HG03025 (cell line): Measurements from ENCODE around the gene RMDN3.

Experiments used
- ATAC-seq: cut with Tn5 transposase; IDR thresholded peaks from one replicate; pipeline ENCODE4 v1.9.1; 2021; ENCODE audit warnings: mild to moderate bottlenecking, moderate library complexity; ENCODE audit not compliant: unreplicated experiment, low FRiP score

The RMDN3 gene, protein sequence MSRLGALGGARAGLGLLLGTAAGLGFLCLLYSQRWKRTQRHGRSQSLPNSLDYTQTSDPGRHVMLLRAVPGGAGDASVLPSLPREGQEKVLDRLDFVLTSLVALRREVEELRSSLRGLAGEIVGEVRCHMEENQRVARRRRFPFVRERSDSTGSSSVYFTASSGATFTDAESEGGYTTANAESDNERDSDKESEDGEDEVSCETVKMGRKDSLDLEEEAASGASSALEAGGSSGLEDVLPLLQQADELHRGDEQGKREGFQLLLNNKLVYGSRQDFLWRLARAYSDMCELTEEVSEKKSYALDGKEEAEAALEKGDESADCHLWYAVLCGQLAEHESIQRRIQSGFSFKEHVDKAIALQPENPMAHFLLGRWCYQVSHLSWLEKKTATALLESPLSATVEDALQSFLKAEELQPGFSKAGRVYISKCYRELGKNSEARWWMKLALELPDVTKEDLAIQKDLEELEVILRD

DNA sequence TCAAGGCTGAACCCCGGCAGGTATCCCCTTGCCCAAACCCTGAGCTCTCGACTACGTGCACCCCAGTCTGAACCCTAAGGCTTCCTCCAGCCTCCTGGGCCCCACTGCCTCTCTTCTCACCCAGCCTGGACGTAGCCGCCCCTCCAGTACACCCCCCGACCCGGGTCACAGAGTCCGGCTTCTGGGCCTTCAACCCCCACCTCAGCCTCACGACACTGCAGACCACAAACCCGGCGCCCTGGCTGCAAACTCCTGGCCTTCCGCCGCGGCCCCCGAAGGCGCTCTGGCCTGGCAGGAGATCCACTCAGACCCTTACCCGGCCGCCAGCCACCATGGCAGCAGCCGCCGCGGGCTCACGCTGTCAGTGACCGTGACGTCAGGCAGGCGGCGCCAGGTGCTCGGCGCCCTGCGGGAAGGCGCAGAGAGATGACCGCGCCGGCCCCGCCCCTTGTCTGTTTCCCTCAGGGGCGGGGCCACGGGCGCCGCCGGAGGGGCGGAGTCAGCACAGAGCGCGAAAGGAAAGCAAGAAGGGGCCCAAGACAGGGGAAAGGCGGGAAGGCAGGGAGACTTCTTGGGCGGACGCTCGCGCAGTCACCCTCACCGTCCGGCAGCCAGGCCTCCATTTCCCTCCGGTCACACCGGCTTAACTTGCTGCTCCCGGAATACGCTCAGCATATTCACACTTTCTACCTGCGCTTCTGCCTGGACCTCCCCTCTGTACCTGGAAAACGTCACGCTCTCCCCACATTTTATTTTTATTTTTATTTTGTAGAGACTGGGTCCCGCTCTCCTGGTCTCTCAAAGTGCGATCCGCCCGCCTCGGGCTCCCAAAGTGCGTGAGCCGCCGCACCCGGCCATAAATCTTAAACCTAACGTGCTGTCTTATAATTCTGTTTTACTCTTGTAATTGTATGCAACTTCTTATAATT is at the start of gene RMDN3:
Gene RMDN3 (minus strand): TSS at position 372 of the 929 bp plus-strand sequence. CDS start 471 bp downstream, outside the sequence.
- peak; percentile 75 for ATAC-seq

DNA sequence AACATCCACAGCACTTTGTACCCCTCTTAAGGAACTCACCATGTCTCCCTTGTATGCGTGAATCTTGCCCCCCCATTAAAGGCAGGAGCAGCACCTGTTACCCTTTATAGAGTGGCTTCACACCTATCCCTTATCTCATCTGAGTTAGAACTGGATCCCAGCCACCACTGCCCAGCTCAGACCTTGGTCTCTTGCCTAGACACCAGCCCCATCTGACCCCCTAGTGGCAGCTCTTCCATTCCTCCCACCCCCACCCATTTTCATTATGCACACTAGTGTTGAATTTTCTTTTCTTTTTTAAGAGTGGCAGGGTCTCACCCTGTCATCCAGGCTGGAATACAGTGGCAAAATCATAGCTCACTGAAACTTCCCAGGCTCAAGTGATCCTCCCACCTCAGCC is 48.6 kb upstream of the RMDN3 start:
- ATAC-seq = no peak

DNA sequence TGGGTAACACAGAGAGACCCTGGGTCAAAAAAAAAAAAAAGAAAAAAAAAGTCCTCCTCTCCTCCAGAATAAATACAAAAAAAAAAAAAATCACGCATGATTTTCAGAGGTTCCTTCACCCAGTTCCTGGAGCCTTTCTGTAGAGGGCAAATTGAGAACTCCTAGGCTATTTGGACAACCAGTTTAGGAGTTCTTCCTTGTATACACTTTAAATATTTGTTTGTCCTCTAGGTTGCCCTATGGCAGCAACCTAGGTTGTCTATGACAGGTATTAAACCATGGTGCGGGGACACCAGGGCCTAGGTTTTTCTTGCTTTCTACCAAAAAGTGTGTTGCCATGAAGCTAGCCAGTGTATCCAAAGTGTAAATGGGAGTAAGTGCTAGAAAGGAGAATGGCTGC is 48.0 kb upstream of the RMDN3 start:
- ATAC-seq = no peak

GRCh38 chr15:40799523-40799922 is 44.5 kb upstream of the RMDN3 start:
- no peak for ATAC-seq

GRCh38 chr15:40796512-40796911 is 41.5 kb upstream of the RMDN3 start:
- ATAC-seq = no peak

- no peak for ATAC-seq
These were observed 41.0 kb upstream of the RMDN3 start for GRCh38 chr15:40796041-40796440.

DNA sequence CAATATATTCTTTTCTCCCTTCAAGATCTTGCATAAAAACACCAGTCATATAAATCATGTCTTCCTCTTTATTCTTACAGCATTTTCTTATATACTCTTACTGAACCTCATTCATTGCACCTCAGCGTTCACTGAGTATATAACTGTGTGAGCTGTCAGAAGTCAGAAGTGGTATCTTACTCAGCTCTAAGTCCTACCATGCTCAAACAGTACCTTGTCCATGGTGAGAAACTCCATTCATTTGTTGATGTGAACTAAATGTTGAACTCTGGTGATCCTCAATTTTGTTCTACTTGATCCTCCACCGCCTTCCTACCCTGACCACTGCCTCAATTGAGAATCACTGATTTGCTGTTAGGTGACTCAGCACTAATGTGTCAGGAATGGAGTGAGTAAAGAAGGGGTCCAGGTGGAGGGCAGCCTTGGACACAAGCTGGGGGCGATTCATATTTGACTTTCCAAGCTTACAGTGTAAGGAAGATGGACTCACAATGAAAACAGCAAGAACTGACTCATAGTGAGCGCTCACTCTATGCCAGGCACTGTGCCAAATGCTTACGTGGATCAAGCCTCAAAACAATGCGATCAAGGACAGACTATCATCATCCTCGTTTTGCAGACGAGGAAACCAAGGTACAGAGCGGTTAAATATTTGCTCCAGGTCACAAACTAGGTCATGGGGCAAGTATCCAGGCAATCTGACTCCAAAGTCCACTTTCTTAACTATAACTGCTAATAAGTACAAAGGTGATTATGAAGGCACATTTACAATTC is 38.3 kb upstream of the RMDN3 start:
- no peak for ATAC-seq

DNA sequence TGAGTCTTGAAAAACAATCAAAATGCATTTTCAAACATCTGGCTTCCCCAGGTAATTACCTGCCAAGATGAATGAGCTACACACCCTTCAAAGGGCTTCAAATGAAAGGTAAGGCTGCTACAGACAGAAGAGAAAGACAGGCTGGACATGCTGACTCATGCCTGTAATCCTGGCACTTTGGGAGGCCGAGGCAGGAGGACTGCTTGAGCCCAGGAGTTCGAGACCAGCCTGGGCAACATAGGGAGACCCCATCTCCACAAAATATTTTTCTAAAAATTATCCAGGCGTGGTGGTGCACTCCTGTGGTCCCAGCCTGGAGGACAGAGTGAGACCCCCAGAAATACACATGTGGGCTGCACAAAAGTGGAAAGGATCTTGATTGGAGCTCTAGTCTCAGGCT is 37.3 kb upstream of the RMDN3 start:
- no peak for ATAC-seq

- no peak for ATAC-seq
These were observed 35.7 kb upstream of the RMDN3 start for GRCh38 chr15:40790718-40791117.

DNA sequence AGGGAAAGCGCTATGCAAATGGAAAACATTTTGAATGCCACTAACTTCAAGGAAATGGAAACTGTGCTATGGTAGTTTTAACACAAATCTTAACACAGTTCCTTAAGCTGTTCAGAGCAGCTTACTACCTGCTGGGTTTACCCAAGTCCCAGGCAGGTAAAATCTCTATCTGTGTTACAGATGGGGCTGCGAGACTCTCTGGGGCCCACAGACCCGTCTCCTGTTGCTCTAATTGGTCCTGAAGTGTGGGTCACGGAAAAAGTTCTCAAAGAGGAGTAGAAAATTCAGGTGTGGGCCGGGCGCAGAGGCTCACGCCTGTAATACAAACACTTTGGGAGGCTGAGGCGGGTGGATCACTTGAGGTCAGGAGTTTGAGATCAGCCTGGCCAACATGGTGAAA is 34.9 kb upstream of the RMDN3 start:
- ATAC-seq = no peak

DNA sequence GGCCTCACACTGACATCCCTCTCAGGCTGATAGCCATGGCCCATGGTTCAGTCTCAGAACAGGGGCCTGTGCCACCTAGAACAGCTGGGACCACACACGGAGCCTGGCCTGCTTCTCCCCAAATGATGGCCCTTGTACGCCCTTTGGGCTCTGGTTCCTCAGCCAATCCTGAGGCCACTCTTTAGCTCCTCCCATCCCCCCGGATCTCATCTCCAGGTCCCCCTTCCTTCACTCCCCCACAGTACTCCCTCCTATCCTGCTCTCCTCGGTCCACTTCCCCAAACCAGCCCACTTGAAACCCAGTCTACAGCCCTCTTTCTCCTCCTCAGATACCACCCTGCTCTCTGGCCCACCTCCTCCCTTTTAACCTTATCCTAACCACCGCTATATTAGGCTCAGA is 34.1 kb upstream of the RMDN3 start:
- no peak for ATAC-seq

- ATAC-seq = no peak
These were observed 32.9 kb upstream of the RMDN3 start for GRCh38 chr15:40787991-40788390.

DNA sequence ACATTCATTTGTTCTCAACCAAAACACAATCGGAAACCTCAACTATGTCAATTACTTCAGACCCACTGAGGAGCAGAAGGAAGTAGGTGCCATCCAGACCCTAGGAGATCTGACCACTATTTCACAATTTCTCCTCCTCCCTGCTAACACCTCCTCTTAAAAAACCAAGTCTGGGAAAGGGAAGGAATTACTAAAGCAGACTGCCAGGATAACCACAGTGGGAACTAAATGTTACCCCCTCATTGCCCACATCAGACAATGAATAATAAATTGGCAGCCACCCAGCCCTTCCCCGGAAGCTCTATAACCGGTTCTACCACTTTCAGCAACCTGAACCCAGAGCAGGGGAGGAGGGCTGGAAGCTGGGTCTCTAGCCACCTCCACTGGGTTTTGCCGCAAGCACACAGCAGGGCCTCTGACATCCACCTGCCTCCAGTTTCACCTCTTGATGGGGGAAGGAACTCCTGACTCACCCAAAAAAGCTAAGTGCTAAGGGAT is 32.3 kb upstream of the RMDN3 start:
- ATAC-seq = no peak

DNA sequence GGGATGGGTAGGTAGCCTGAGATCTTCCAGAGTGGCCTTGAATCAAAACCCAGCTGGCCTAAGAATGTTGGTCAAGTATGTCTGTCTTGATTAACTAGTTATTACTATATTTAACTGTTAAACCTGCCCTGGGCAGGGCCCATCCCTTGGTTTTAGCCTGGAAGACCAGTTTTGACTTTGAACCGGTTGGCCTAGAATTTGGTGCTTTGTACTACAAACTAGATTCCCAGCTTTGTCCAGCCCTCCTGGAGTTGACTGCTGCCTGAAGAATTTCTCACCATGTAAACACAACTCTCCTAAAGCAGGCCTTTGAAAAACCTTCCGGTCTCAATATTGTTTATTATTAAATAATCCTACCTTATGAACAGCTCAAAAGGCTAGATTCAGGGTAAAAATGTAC is 30.8 kb upstream of the RMDN3 start:
- ATAC-seq = no peak

- ATAC-seq = no peak
These were observed 30.1 kb upstream of the RMDN3 start for GRCh38 chr15:40785164-40785563.

DNA sequence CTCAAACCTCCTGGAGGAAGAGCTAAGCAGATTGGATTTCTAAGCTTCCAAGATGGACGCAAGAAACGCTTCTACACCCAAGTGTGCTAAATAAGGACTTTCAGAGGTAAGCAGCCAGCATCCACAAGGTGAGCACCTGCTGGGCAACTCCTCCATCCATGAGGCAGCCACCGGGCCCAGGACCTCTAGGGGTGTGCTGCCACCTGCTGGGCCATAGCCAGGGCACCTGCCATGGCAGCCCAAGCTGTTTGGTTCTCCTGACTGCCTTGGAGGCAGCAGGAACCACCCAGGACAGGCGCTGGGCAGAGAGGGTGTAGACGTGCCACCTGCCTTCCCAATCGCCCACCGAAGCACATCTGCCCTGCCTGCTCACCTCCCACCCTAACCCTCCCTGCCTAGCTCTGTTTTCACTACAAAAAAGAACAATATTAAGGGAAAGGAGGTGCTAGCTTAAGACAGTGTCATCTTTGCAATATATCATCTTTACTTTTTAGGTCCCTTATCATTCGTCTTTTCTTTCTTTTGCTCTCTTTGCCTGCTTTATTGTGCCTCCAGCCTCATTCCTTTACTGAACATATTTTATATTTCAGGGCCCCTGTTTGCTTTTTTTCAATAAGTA is 27.7 kb upstream of the RMDN3 start:
- ATAC-seq = no peak

DNA sequence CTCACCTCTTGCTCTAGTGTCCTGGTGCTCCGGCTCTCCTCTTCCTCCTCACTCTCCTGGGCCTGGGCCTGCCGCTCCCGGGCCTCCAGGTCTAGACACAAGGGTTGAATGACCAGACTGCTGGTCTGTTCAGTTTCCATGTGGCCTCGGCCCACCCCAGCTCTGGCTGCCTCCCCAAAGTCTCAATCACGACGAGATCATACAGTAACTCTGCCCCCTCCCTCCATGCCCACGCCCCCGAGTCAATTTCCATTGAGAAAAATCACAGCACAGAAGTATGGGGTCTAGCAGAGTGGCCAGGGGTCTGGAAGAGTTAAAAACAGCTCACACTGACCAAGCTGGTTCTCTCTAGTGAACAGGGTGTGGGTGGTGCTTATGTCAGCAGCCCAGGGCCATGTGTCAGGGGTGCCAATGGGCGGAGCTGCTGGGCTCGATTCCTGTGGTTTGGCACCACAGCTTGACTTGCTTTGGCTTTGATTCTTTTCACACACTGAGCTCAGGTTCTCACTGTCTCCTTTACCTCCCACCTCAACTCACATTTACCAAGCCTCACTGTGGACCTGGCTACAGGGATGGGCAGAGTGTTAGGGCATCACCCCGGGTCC is 21.6 kb upstream of the RMDN3 start:
- no peak for ATAC-seq

GRCh38 chr15:40775740-40776536 is 20.9 kb upstream of the RMDN3 start:
- no peak for ATAC-seq

- no peak for ATAC-seq
These were observed 20.0 kb upstream of the RMDN3 start for GRCh38 chr15:40775007-40775406.
